ENCODE measurements around the gene PEX11A. TPM values are rescaled to one million over a fixed set of nuclear protein-coding genes. Genes with fewer than 3 reads are reported as not detected.

The PEX11A gene
- total and polyA plus RNA-seq, 2 donors: 10.6 to 17.1 TPM

GRCh38 chr15:89642106-89642505 is 48.4 kb downstream of the PEX11A start:
- Histone ChIP-seq H3K4me1 (ENCODE audit: insufficient read depth) (no peaks in the 10 kb centered on the region), H3K36me3 (ENCODE audit: insufficient read depth) (peaks cover 3% of the 10 kb centered on the region), H3K4me3 (ENCODE audit: low read depth, low read length) (no peak overlapping the region), H3K27ac (ENCODE audit: low read depth) (no peak overlapping the region)
- DNase-seq (ENCODE audit: extremely low spot score): no peak
- 93% methylated on average over 16 of the region's 16 CpGs for whole genome bisulfite sequencing

GRCh38 chr15:89641053-89641452 is 49.5 kb downstream of the PEX11A start:
- DNase-seq (ENCODE audit: extremely low spot score): no peak
- no peaks in the 10 kb centered on the region for H3K4me1 ChIP-seq (ENCODE audit: insufficient read depth)
- 84% methylated on average over 5 of the region's 5 CpGs for WGBS
- no peak overlapping the region for H3K27ac ChIP-seq (ENCODE audit: low read depth)
- H3K4me3 ChIP-seq (ENCODE audit: low read depth, low read length): no peak overlapping the region
- peaks cover 3% of the 10 kb centered on the region for H3K36me3 ChIP-seq (ENCODE audit: insufficient read depth)

DNA sequence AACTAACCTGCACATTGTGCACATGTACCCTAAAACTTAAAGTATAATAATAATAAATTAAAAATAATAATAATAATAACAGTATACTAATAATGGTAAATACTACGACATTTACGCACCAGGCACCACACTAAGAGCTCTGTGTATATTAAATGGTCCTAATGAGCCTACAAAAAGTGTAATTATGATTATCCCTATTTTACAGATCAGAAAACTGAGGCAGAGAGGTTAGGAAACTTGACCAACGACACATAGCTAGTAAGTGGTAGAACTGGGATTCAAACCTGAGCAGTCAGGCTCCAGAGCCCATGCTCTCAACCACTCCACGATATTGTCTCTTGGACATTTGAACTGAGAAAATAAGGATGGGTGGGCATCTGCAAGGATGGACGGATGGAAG is 50.3 kb downstream of the PEX11A start:
- no peak for DNase-seq (ENCODE audit: extremely low spot score)
- Histone ChIP-seq H3K27ac (ENCODE audit: low read depth) (no peak overlapping the region), H3K4me3 (ENCODE audit: low read depth, low read length) (no peak overlapping the region), H3K36me3 (ENCODE audit: insufficient read depth) (peaks cover 3% of the 10 kb centered on the region), H3K4me1 (ENCODE audit: insufficient read depth) (no peaks in the 10 kb centered on the region)
- 96% methylated on average over 5 of the region's 5 CpGs for WGBS

DNA sequence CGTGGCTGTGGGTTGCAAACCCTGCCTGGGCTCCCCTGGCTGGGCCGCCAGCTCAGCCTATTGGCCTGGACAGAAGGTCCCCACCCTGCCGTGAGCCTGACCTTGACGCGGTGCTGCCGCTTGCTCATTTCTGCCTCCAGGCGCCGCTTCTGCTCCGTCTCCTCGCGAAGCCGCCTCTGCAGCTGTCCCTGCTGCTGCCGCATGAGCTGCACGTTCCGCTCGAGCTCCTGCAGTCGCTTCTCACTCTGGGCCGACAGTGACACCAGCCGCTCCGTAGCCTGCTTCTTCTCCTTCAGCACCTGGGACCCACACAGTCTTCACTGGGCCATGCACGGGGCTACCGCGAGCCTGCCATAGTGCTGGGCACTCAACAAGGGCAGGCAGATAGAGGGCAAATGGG is 57.0 kb downstream of the PEX11A start:
- WGBS: 97% methylated on average over 23 of the region's 23 CpGs
- no peaks in the 10 kb centered on the region for H3K4me1 ChIP-seq (ENCODE audit: insufficient read depth)
- H3K27ac ChIP-seq (ENCODE audit: low read depth): no peak overlapping the region
- DNase-seq (ENCODE audit: extremely low spot score): no peak
- H3K36me3 ChIP-seq (ENCODE audit: insufficient read depth): peaks cover 3% of the 10 kb centered on the region
- H3K4me3 ChIP-seq (ENCODE audit: low read depth, low read length): no peak overlapping the region

DNA sequence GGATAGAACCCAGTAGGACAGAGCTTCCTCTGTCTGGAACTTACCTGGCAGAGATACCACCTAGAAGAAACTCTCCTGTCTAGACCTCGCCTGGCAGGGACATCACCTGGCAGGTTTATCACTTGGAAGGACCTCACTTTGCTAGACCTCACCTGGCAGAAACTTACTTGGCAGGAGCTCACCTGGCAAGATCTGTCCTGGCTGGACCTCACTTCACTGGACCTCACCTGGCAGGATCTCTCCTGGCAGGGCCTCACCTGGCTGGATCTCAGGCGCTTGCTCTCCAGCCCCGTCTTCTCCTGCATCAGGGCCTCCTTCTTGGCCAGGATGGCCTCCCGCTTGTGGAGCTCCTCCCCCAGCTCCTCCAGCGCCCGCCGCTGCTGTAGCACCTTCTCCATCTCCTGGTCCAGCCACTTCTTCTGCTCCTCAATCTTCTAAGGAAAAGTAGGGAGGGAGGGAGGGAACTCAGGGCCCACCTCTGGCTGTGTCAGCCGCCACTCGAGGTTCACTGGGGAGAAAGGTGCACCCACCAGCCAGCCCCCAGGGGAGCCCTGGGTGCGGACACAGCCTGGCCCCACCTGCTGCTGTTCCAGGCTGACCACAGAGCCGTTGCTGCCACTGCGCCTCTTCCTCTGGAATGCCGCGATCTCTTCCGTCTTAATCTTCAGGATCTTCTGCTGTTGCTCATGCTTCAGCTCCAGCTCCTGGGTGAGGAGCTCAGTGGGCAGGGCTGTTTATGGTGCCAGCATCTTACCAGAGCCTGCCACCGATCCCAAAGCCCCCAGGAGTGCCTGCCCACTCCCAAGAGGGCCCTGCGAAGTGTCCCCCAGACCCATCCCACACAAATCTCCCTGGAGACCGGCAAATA is 57.8 kb downstream of the PEX11A start:
- DNase-seq (ENCODE audit: extremely low spot score): no peak
- Histone ChIP-seq H3K4me3 (ENCODE audit: low read depth, low read length) (no peak overlapping the region), H3K4me1 (ENCODE audit: insufficient read depth) (no peaks in the 10 kb centered on the region), H3K36me3 (ENCODE audit: insufficient read depth) (peaks cover 4% of the 10 kb centered on the region), H3K27ac (ENCODE audit: low read depth) (no peak overlapping the region)
- WGBS: 96% methylated on average over 18 of the region's 18 CpGs

- H3K27ac ChIP-seq (ENCODE audit: low read depth): no peak overlapping the region
- H3K4me3 ChIP-seq (ENCODE audit: low read depth, low read length): no peak overlapping the region
- WGBS: 88% methylated on average over 10 of the region's 10 CpGs
- H3K36me3 ChIP-seq (ENCODE audit: insufficient read depth): peaks cover 4% of the 10 kb centered on the region
- H3K4me1 ChIP-seq (ENCODE audit: insufficient read depth): no peaks in the 10 kb centered on the region
- no peak for DNase-seq (ENCODE audit: extremely low spot score)
Observed at GRCh38 chr15:89631902-89632264, 58.7 kb downstream of the PEX11A start.

Small RNA genes within 50 kb of the gene (small RNA-seq; reads per million reads assigned to genes)
- gene RNU6-132P: not detected

Other genes with a start within 250 kb of the PEX11A start
- gene RHCG, start 194.2 kb downstream of the PEX11A start, total RNA-seq: 0.16 TPM
- 0.13 TPM for gene RHCG, start 194.2 kb downstream of the PEX11A start, polyA plus RNA-seq
- 2.9 TPM for gene TICRR, start 115.3 kb downstream of the PEX11A start, total RNA-seq
- 0.13 TPM for gene TICRR, start 115.3 kb downstream of the PEX11A start, polyA plus RNA-seq
- gene KIF7, start 35.3 kb downstream of the PEX11A start, total RNA-seq: 9.4 TPM
- 9.9 TPM for gene KIF7, start 35.3 kb downstream of the PEX11A start, polyA plus RNA-seq
- 3.6 TPM for gene PLIN1, start 11.4 kb downstream of the PEX11A start, total RNA-seq
- 24.4 TPM for gene PLIN1, start 11.4 kb downstream of the PEX11A start, polyA plus RNA-seq
- gene WDR93, start 57 bp upstream of the PEX11A start, total RNA-seq: not detected
- 0.16 TPM for gene WDR93, start 57 bp upstream of the PEX11A start, polyA plus RNA-seq
- gene MESP1, start 60.5 kb upstream of the PEX11A start, total RNA-seq: not detected
- gene MESP1, start 60.5 kb upstream of the PEX11A start, polyA plus RNA-seq: 0.91 TPM
- not detected for gene MESP2, start 85.6 kb upstream of the PEX11A start, total RNA-seq
- 0.10 TPM for gene MESP2, start 85.6 kb upstream of the PEX11A start, polyA plus RNA-seq
- 14.6 TPM for gene ANPEP, start 124.1 kb upstream of the PEX11A start, total RNA-seq
- 26.8 TPM for gene ANPEP, start 124.1 kb upstream of the PEX11A start, polyA plus RNA-seq
- 60.9 TPM for gene AP3S2, start 203.2 kb upstream of the PEX11A start, total RNA-seq
- gene AP3S2, start 203.2 kb upstream of the PEX11A start, polyA plus RNA-seq: 22.5 TPM
- 18.9 TPM for gene ARPIN, start 222.2 kb upstream of the PEX11A start, total RNA-seq
- gene ARPIN, start 222.2 kb upstream of the PEX11A start, polyA plus RNA-seq: 17.5 TPM